Smooth muscle cell (in vitro differentiated cells): Measurements from ENCODE around the gene THAP4. TPM values are rescaled to one million over a fixed set of nuclear protein-coding genes. Genes with fewer than 3 reads are reported as not detected.

ENCODE experiments used
- DNase-seq: peaks from one replicate; lab custom pipeline; 2025; ENCODE audit not compliant: unreplicated experiment; lab: John Stamatoyannopoulos, UW
- H2AFZ ChIP-seq: fragments of 200-600 bp; sonication (generic); 2 replicates; pipeline ENCODE4 v1.6.0; 2016; ENCODE audit warnings: antibody characterized with exemption, low read depth, mild to moderate bottlenecking
- H3F3A ChIP-seq: fragments of 200-600 bp; sonication (generic); 2 replicates; pipeline ENCODE4 v1.6.0; 2017; ENCODE audit warnings: antibody characterized with exemption, low read depth
- H3K27ac ChIP-seq: fragments of 200-600 bp; sonication (generic); 2 replicates; pipeline ENCODE4 v1.5.1; 2016; ENCODE audit warnings: low read depth, mild to moderate bottlenecking
- H3K27me3 ChIP-seq: fragments of 200-600 bp; sonication (generic); 2 replicates; pipeline ENCODE4 v1.6.1; 2016; ENCODE audit warnings: low read depth, mild to moderate bottlenecking
- H3K36me3 ChIP-seq: fragments of 200-600 bp; sonication (generic); 2 replicates; pipeline ENCODE4 v1.5.1; 2016; ENCODE audit warnings: low read depth
- H3K4me1 ChIP-seq: fragments of 200-600 bp; sonication (generic); 2 replicates; pipeline ENCODE4 v1.5.1; 2016; ENCODE audit warnings: low read depth
- H3K4me2 ChIP-seq: fragments of 200-600 bp; sonication (generic); 2 replicates; pipeline ENCODE4 v1.6.0; 2016; ENCODE audit warnings: mild to moderate bottlenecking
- H3K4me3 ChIP-seq: fragments of 200-600 bp; sonication (generic); 2 replicates; pipeline ENCODE4 v1.5.1; 2016; ENCODE audit warnings: mild to moderate bottlenecking
- H3K79me2 ChIP-seq: fragments of 200-600 bp; sonication (generic); 2 replicates; pipeline ENCODE4 v1.6.0; 2016; ENCODE audit warnings: low read depth, mild to moderate bottlenecking
- H3K9ac ChIP-seq: fragments of 200-600 bp; sonication (generic); 2 replicates; pipeline ENCODE4 v1.6.0; 2016; ENCODE audit warnings: low read depth
- H3K9me3 ChIP-seq: fragments of 200-600 bp; sonication (generic); replicated peaks from 2 replicates; pipeline ENCODE4 v1.5.1; 2016; ENCODE audit warnings: low read depth
- H4K20me1 ChIP-seq: fragments of 200-600 bp; sonication (generic); 2 replicates; pipeline ENCODE4 v1.6.0; 2016; ENCODE audit warnings: low read depth
- WGBS: methylation state at CpG from one replicate; pipeline ENCODE4 v1.1.7; 2016; ENCODE audit warnings: low lambda C conversion rate; 5-methylcytosine and 5-hydroxymethylcytosine counted together
- polyA plus RNA-seq: library from polyadenylated mRNA; unstranded; fragments of >200 nt; fragmentation: Nextera tagmentation; extraction: Ambion mirVana; gene quantifications from 2 replicates; pipeline ENCODE4 v1.2.1, GENCODE V29; 2016
- total RNA-seq: library from RNA; depleted of rRNA; stranded (reverse); fragments of >200 nt; gene quantifications from 2 replicates; pipeline ENCODE4 v1.2.3, GENCODE V29; 2014
- TF ChIP-seq, protein P1 (sequence below): fragments of 200-600 bp; sonication (generic); IDR thresholded peaks from 2 replicates; pipeline ENCODE4 v1.5.1; 2017; ENCODE audit warnings: borderline replicate concordance, mild to moderate bottlenecking, antibody characterized with exemption; ENCODE audit not compliant: insufficient read depth, poor library complexity, severe bottlenecking

Gene THAP4
- total and polyA plus RNA-seq, 2 experiments from 2014 or later = 23.1 to 38.8 TPM

DNA sequence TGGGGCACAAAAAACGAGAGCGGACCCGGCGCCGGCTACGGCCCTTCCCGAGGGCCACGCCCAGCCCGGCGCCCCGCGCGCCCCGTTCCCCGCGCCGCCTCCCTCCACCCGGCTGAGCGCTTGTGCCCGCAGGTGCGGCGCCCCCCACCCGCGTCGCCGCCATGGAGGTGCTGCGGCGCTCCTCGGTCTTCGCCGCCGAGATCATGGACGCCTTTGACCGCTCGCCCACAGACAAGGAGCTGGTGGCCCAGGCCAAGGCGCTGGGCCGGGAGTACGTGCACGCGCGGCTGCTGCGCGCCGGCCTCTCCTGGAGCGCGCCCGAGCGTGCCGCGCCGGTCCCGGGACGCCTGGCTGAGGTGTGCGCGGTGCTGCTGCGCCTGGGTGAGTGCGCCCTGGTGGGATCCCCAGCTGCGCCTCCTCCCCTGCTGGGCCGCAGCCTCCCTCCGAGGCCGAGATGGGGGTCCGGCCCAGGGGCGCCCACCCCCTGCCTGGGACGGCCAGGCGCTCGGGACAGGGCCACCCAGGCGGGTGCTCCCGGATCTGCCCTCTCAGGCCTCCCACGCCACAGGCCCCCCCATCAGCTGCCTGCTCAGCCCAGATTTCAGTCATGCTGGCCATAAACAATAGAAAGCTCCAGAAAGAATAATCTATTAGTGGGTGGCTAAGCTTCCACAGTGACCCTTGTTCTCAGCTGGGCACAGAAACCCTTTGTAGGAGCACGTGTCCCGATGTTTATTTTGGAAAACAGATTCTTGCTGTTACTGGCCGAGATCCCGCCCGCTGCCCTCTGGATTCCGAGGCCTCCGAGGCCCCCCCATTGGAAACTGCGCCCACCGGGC, 77.4 kb downstream of the THAP4 start:
- peaks cover 7% of the 10 kb centered on the region for H3F3A ChIP-seq
- H3K27ac ChIP-seq = peak overlapping the region; percentile 84
- no peaks in the 10 kb centered on the region for H3K27me3 ChIP-seq
- no peaks in the 10 kb centered on the region for H3K36me3 ChIP-seq
- peaks cover 33% of the 10 kb centered on the region for H3K79me2 ChIP-seq
- TF ChIP-seq, protein P1, sequence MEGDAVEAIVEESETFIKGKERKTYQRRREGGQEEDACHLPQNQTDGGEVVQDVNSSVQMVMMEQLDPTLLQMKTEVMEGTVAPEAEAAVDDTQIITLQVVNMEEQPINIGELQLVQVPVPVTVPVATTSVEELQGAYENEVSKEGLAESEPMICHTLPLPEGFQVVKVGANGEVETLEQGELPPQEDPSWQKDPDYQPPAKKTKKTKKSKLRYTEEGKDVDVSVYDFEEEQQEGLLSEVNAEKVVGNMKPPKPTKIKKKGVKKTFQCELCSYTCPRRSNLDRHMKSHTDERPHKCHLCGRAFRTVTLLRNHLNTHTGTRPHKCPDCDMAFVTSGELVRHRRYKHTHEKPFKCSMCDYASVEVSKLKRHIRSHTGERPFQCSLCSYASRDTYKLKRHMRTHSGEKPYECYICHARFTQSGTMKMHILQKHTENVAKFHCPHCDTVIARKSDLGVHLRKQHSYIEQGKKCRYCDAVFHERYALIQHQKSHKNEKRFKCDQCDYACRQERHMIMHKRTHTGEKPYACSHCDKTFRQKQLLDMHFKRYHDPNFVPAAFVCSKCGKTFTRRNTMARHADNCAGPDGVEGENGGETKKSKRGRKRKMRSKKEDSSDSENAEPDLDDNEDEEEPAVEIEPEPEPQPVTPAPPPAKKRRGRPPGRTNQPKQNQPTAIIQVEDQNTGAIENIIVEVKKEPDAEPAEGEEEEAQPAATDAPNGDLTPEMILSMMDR = no peak
- peak overlapping the region; percentile 90 for H3K4me3 ChIP-seq
- DNase-seq = no peak
- H4K20me1 ChIP-seq = peaks cover 47% of the 10 kb centered on the region
- peak overlapping the region; percentile 97 for H3K4me2 ChIP-seq
- H3K9me3 ChIP-seq = no peaks in the 10 kb centered on the region
- H3K4me1 ChIP-seq = peaks cover 24% of the 10 kb centered on the region
- WGBS = 5% methylated on average over 72 of the region's 78 CpGs
- H3K9ac ChIP-seq = peak overlapping the region; percentile 64
- H2AFZ ChIP-seq = peak overlapping the region; percentile 54

DNA sequence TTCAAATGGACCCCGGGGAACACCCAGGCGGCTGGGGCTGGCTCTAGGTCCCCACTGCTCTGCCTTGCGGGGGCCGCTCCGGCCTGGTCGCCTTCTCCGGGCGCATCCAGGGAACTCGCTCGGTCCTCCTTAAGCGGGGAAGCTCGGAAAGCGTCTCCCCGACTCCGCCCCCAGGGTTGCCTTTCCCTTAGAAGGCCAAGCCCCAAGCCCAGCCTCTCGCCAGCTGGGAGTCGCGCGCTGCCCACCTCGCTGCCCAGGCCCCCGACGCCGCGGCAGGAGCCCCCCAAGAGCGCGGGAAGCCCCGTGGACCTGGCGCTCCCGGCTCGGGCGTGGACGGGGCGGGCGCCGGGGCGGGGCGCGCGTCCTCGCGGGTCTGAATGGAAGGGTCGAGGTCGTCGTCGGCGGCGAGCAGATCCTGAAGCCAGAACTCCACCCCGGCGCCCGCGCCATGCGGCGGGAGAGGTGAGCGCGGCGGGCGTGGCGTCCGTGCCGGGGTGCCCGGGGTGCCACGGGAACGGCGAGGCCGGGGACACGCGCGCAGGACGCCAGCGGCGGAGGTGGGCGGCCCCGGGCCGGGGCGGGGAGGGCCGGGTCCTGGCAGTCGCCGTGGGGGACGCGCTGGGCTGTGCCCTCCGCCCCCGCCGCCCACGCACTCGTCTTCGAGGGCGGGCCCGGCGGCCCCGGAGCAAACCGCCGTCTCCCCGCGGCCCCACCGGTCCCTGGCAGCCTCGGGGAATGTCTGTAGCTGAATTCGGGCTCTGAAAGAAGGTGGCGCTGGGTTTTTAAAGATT, 78.2 kb downstream of the THAP4 start, which contains the start of gene BOK:
BOK (plus strand) TSS at position 214 of the 791 bp plus-strand sequence. CDS start 739 bp downstream, outside the sequence.
- peaks cover 40% of the 10 kb centered on the region for H4K20me1 ChIP-seq
- TF ChIP-seq, protein P1 = no peak
- peaks cover 33% of the 10 kb centered on the region for H3K79me2 ChIP-seq
- peaks cover 7% of the 10 kb centered on the region for H3F3A ChIP-seq
- 1% methylated on average over 55 of the region's 98 CpGs for WGBS
- peak within 1 kb of the TSS; percentile 84 for H3K27ac ChIP-seq
- H3K4me3 ChIP-seq = peak within 1 kb of the TSS; percentile 90
- peaks cover 17% of the 10 kb centered on the region for H3K4me1 ChIP-seq
- DNase-seq = peak; percentile 55
- no peaks in the 10 kb centered on the region for H3K9me3 ChIP-seq
- H3K27me3 ChIP-seq = no peaks in the 10 kb centered on the region
- no peaks in the 10 kb centered on the region for H3K36me3 ChIP-seq
- peak within 1 kb of the TSS; percentile 97 for H3K4me2 ChIP-seq
- H2AFZ ChIP-seq = peak within 1 kb of the TSS; percentile 77
- H3K9ac ChIP-seq = peak within 1 kb of the TSS; percentile 64

DNA sequence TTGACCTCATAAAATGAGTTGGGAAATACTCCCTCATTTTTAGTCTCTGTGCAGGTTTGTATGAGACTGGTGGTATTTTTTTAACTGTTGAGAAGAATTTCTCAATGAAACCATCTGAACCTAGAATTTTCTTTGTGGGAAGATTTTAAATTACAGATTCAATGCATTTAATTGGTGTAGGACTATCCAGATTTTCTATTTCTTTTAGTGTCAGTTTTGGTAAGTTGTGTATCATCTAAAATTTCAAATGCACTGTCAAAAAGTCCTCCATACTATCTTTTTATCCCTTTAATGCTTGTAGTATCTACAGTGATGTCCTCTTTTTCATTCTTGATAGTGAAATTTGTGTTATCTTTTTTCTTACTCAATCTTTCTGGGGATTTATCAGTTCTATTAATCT, 80.2 kb downstream of the THAP4 start:
- Histone ChIP-seq H3K79me2 (peaks cover 18% of the 10 kb centered on the region), H3K36me3 (no peaks in the 10 kb centered on the region), H3K4me1 (peaks cover 15% of the 10 kb centered on the region), H3K27ac (no peak overlapping the region), H3K27me3 (no peaks in the 10 kb centered on the region), H3K4me3 (no peak overlapping the region), H3K9ac (no peak overlapping the region), H3F3A (peaks cover 7% of the 10 kb centered on the region), H3K4me2 (no peak overlapping the region), H3K9me3 (no peaks in the 10 kb centered on the region), H2AFZ (no peak overlapping the region), H4K20me1 (peaks cover 21% of the 10 kb centered on the region)
- TF ChIP-seq, protein P1 = no peak
- no peak for DNase-seq
